Measurements from ENCODE around the gene TBC1D13.
"Not testable (repeated sequence)": the region's sequence is repeated elsewhere in the genome, so short reads cannot be mapped to it uniquely, and the experiment has no call there.

Gene TBC1D13

GRCh38 chr9:128786681-128787601 lies at the start of gene TBC1D13:
TSS of gene TBC1D13 (plus strand) at chr9:128787253. CDS start at chr9:128787354, 101 bp downstream.
- peak; percentile 78 to 81 for DNase-seq (ENCODE audit: low read depth in 2 of 2)

- DNase-seq (ENCODE audit: low read depth in 2 of 2) = no peak
Measured at GRCh38 chr9:128742401-128742800, 44.7 kb upstream of the TBC1D13 start.

DNA sequence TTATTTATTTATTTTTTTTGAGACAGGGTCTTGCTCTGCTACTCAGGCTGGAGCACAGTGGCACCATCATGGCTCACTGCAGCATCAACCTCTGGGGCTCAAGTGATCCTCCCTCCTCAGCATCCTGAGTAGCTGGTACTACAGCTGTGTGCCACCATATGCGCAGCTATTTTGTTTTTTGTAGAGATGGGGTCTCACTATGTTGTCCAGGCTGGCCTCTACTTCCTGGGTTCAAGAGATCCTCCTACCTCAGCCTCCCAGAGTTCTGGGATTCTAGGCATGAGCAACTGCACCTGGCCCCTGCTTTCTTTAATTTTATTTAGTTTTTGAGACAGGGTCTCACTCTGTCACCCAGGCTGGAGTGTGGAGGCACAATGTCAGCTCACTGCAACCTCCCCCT lies 43.6 kb upstream of the TBC1D13 start:
- no peak for DNase-seq (ENCODE audit: low read depth in 2 of 2)

GRCh38 chr9:128747241-128747640 lies 39.8 kb upstream of the TBC1D13 start:
- DNase-seq (ENCODE audit: low read depth in 2 of 2) = no peak

GRCh38 chr9:128750926-128751595 lies 36.0 kb upstream of the TBC1D13 start:
- no peak for DNase-seq (ENCODE audit: low read depth in 2 of 2)

- no peak for DNase-seq (ENCODE audit: low read depth in 2 of 2)
Measured at GRCh38 chr9:128753627-128754026, 33.4 kb upstream of the TBC1D13 start.

GRCh38 chr9:128757602-128758001 lies 29.5 kb upstream of the TBC1D13 start:
- no peak for DNase-seq (ENCODE audit: low read depth in 2 of 2)

- no peak for DNase-seq (ENCODE audit: low read depth in 2 of 2)
Measured at GRCh38 chr9:128762671-128763449, 24.2 kb upstream of the TBC1D13 start.

DNA sequence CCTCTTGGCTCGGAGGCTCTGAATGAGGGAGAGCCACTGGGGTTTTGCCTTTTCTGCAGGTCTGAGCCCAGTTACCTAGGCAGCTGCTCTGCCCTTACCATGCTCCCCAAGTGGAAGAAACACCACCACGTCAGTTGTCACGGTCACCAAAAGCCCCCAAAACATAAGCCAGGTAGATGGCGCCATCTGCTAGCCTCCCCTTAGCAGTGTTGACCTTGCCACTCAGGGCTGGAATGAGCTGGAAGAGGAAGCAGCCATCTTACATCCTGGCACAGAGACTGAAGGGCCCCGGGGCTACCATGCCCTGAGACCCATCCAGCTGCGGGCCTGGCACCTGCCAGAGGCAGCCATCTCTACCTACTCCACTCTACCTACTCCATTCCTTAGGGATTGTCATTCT lies 22.7 kb upstream of the TBC1D13 start:
- no peak for DNase-seq (ENCODE audit: low read depth in 2 of 2)

DNA sequence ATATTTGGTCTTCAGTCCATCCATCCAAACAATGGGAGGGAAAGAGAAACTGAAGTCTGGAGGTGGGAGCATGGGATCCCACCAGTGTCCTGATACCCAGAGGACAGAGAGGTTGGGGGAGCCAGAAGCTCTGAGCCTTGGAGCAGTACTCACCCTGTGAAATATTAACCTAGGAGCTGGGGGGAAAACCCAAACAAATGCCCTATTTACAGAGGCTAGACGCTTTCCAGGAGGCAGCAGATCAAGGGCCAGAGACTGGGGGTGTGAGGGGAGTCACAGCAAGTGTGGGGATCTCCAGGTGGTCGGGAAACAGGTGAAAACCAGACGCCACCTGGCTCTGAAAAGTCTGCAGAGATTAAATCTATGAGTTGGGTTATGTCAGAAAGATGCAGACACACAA lies 21.6 kb upstream of the TBC1D13 start:
- no peak for DNase-seq (ENCODE audit: low read depth in 2 of 2)

DNA sequence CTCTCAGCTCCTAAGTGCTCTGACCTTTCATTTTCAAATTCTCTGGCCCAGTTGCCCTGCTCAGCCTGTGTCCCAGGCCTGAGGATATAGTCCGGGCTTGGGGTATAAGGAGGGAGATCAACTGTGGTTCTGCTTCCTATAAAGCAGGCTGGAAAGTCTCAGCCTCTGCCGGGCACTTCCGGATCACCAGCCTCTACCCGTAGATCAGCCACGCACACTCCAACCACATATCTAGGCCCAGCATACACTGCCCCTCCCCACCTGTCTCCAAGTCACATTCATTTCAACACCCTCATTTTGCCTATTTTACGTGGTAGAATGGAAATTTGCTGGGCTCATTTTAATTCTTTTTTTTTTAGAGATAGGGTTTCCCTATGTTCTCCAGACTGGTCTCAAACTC lies 18.4 kb upstream of the TBC1D13 start:
- no peak for DNase-seq (ENCODE audit: low read depth in 2 of 2)

DNA sequence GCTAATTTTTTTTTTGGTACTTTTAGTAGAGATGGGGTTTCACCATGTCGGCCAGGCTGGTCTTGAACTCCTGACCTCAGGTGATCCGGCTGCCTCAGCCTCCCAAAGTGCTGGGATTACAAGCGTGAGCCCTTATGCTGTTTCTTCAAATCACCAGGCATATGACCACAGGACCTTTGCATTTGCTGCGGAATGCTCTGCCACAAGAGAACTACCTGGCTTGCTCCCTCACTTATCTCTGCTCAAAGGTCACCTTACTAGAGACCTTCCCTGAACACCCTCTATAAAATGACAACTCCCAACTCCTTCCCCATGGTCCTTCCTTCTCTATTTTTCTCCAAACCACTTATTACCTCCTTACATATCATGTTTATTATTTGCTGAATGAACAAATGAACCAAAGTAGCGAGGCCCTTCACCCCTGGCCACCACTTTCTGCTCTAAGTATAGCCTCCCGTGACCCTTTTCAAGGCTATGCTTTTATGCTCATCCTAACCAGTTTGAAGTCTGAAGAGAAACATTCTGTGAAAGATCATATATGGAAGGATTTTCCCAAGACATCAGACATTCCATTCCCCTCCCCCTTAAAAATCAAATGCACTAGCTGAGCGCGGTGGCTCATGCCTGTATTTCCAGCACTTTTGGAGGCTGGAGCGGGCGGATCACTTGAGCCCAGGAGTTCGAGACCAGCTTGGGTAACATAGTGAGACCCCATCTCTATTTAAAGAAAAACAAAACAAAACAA lies 16.6 kb upstream of the TBC1D13 start:
- DNase-seq (ENCODE audit: low read depth in 2 of 2) = no peak

GRCh38 chr9:128771094-128771721 lies 15.8 kb upstream of the TBC1D13 start:
- DNase-seq (ENCODE audit: low read depth in 2 of 2) = no peak

DNA sequence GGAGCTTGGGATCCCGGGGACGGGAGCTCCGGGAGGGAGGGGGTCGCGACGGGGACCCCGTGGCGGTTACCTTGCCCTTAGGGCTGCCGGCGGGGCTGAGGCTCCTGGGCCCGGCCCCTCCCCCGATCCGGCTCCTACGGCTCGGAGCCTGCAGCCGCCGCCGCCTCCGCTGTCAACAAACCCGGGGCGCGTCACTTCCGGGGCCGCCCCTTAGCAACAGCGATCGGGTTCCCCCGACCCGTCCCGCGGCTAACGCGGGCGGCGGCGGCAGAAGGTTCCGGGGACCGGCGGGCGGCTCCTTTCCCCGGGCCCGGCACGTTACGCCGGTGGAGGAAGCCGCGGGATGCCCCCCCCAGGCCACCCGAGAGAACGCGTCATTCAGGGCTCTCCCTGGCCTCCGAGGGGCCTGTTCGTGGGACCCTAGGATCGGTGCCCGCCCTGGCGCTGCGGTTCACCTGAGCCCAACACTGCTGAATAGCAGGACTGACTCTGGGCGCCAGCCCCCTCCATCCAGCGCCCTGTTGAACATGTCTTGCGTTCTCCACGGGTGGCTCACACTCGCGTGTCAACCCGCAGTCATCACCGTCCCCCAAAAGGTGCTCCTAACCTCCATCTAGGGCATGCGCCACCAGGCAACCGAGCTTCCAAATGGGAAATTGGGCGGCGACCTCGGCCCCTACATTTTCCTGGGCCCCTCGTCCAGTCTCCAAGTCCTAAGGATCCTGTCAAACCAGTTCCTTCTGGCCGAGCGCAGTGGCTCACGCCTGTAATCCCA lies 15.1 kb upstream of the TBC1D13 start, which contains the start of gene ZER1:
TSS of gene ZER1 (minus strand) at position 183 of the 775 bp plus-strand sequence. CDS start 16,362 bp downstream, outside the sequence.
- DNase-seq (ENCODE audit: low read depth in 2 of 2) = peak; percentile 81 to 94

- no peak for DNase-seq (ENCODE audit: low read depth in 2 of 2)
Measured at GRCh38 chr9:128773049-128773448, 14.0 kb upstream of the TBC1D13 start.

GRCh38 chr9:128774804-128775203 lies 12.2 kb upstream of the TBC1D13 start:
- no peak for DNase-seq (ENCODE audit: low read depth in 2 of 2)

- not testable (repeated sequence) for DNase-seq (ENCODE audit: low read depth in 2 of 2)
Measured at GRCh38 chr9:128780093-128780492, 7.0 kb upstream of the TBC1D13 start.

GRCh38 chr9:128781187-128782070 lies 5.6 kb upstream of the TBC1D13 start:
- no peak for DNase-seq (ENCODE audit: low read depth in 2 of 2)

DNA sequence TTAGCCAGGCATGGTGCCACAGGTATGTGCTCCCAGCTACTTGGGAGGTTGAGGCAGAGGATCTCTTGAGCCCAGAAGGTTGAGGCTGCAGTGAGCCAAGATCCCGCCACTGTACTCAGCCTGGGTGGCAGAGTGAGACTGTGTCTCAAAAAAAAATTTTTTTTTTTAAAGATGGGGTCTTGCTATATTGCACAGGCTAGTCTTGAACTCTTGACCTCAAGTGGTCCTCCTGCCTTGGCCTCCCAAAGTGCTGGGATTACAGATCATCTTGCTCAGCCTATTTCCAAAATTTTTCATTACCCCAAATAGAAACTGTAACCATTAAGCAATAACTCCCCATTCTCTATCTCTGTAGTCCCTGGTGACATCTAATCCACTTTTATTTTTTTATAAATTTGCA lies 4.4 kb upstream of the TBC1D13 start:
- no peak for DNase-seq (ENCODE audit: low read depth in 2 of 2)
